WI38 (cell line): ENCODE measurements around the gene MFSD11.
"Not testable (repeated sequence)": the region's sequence is repeated elsewhere in the genome, so short reads cannot be mapped to it uniquely, and the experiment has no call there.

Source experiments
- H3K4me3 ChIP-seq: 2 replicates; pipeline ENCODE4 v1.5.1; 2011; ENCODE audit warnings: low read depth, mild to moderate bottlenecking, control low read depth, low read length
- TF ChIP-seq, protein P1 (sequence below): IDR thresholded peaks from 2 replicates; pipeline ENCODE4 v1.5.1; 2012; ENCODE audit warnings: low read depth, mild to moderate bottlenecking, control low read depth, low read length

MFSD11 gene

DNA sequence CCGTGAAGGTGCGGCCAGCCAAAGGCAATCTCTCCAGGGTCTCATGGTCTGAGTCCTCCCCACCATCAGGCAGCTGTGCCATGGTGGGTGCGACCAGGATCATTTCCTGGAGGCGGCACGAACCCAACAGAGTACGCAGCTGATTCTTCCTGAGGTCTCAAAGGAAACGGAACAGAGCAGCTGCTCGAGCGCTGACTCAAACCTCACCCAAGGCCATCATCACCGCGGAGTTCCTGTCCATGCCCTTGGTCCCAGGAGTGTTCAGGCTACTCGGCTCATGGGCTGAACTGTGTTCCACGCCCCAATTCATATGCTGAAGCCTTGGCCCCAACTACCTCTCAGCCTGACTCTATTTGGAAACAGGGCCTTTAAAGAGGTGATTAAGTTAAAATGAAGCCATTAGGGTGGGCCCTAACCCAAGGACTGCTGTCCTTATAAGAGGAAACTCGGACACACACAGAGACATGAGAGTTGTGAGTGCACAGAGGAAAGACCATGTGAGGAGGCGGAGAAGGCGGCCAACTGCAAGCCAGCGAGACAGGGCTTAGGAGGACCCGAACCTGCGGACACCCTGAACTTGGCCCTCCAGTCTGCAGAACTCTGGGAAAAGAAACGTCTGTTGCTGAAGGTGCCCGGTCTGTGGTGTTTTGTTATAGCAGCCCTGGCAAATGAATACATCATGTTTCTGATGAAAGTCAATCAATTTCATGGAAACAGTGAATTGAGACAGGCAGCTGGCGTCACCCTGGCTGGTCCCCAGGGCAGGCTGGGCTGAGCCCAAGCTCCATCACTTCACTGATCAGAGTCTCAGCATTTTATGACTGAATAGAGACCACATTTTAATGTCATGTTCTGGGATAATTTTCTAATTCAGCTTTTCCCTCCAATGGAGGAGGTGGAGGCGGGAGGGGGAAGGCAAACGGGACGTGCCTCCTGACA, 40.9 kb upstream of the MFSD11 start:
- TF ChIP-seq, protein P1, sequence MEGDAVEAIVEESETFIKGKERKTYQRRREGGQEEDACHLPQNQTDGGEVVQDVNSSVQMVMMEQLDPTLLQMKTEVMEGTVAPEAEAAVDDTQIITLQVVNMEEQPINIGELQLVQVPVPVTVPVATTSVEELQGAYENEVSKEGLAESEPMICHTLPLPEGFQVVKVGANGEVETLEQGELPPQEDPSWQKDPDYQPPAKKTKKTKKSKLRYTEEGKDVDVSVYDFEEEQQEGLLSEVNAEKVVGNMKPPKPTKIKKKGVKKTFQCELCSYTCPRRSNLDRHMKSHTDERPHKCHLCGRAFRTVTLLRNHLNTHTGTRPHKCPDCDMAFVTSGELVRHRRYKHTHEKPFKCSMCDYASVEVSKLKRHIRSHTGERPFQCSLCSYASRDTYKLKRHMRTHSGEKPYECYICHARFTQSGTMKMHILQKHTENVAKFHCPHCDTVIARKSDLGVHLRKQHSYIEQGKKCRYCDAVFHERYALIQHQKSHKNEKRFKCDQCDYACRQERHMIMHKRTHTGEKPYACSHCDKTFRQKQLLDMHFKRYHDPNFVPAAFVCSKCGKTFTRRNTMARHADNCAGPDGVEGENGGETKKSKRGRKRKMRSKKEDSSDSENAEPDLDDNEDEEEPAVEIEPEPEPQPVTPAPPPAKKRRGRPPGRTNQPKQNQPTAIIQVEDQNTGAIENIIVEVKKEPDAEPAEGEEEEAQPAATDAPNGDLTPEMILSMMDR: no peak
- no peak overlapping the region for H3K4me3 ChIP-seq

DNA sequence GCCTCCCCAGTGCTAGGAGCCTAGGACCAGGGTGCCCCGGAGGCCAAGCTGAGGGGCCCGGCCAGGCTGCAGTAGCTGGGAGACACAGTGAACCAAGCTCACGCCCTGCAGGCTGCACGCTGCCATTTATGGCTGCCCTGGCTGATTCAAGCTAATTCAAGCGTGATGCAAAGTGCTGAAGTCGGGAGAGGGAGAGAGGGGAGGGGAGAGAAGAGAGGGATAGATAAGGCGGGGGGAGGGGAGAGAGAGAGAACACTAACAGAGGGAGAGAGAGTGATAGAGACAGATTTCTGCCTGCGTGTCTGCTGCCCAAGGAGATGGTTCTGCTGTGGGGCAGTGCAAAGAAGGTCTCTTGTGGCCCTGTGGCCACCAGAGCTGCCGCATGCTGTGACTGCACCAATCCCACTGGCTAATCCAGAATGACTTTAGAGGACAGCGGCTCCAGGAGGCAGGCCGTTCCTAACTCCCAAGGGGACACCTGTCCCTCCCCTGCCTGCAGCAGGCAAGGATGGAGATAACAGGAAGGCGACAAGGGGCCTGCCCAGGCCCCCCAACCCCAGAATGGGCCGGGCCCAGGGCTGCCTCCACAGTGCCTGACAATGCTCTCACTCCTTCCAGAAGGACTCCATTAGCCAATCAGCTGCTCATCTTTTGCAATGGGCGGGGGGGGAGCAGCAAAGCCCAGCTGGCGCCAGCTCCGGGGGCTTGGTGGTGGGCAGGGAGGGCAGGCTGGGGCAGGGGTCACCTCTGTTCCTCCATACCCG, 40.0 kb upstream of the MFSD11 start:
- TF ChIP-seq, protein P1: no peak
- no peak overlapping the region for H3K4me3 ChIP-seq

DNA sequence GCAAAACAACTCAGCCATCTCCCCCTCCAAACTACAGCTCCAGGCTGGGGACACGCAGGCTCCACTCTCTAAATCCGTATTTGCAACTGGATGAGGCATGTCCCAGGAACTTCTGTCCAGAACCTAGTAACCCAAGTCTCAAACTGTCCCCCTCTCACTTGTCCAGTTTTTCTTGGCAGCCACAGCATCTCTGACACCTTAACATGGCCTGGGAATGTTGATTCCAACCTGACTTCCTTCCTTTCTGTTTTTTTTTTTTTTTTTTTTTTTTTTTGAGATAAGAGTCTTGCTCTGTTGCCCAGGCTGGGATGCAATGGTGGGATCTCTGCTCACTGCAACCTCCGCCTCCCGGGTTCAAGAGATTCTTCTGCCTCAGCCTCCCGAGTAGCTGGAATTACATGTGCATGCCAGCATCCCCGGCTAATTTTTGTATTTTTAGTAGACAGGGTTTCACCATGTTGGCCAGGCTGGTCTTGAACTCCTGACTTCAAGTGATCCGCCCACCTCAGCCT, 39.4 kb upstream of the MFSD11 start:
- not testable (repeated sequence) for H3K4me3 ChIP-seq

DNA sequence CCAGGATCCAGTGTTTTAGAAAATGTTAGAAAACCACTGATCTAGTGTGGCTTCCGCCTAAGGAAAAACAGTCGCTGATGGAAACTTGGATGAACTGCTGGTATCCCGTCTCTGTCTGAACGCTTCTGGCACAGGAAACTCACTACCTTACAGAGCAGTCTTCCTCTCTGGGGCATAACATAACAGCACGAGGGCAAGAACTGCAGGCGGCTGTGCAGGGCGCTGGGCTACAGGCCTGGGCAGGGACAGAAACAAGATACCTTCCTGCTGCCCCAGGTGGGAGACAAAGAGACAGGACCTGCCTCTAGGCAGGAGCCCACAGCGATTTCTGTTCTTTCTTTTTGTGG, 37.7 kb upstream of the MFSD11 start:
- TF ChIP-seq, protein P1: no peak
- peak overlapping the region; percentile 3; the same call in 1 of the 2 replicates for H3K4me3 ChIP-seq

DNA sequence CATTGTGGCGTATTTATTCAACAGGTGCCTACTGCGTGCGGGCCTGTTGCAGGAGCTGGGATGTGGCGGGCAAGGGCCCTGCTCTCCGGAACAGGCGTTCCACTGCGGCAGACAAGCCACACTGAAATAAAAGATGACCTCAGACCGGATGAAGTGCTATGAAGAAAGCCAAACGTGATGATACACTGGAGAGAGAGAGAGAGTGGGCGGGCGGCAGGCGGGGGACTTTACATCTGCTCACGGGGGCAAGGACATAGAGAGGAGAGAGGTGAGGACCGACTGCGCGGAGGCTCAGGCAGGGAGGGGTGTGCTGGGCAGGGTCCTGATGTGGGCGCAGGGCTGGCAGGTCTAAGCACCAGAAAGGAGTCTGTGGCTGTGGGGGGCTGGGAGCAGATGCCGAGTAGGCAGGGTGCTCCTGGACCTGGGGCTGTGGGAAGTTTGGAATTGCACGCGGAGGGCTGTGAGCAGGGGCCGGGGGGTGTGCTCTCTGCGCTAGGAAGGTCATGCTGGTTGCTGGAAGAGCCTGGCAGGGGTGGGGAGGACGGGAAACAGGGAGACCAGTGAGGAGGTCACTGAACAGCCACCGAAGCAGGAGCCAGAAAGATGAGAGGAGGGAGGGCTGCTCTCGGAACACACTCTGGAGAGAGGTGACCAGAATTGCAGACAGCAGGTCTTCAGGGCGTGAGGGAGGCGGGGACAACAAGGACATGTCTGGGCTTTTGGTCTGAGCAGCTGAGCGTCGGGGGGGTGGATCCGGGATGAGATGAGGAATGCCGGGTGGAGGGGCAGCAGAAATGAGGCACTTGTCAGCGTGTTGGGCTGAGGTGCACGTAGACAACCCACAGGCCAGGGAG, 37.1 kb upstream of the MFSD11 start:
- peak overlapping the region; percentile 38 for H3K4me3 ChIP-seq
- TF ChIP-seq, protein P1: no peak

DNA sequence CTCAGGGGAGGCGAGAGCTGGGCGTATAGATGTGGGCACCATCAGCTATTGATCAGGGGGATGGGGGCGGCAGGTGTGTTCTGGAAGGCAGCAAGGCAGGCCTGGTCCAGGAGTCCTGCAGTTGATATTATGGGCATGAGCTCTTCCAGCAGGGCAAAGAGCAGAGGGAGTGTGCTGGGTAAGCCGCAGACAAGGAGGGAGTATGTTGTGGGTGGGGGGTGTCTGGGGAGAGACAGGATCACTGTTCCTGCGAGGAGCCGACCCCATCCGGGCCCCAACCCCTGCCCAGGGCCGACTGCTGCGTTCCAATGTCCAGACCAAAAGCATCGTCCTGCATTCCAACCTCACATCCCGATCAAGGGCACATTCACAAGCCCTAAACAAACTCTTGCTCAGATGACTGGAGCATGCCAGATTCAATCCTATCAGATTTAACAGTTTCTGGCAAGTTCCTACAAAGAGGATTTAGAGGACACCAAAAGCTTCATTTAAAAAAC, 36.4 kb upstream of the MFSD11 start:
- H3K4me3 ChIP-seq: peak overlapping the region; percentile 18; the same call in 1 of the 2 replicates
- TF ChIP-seq, protein P1: no peak

DNA sequence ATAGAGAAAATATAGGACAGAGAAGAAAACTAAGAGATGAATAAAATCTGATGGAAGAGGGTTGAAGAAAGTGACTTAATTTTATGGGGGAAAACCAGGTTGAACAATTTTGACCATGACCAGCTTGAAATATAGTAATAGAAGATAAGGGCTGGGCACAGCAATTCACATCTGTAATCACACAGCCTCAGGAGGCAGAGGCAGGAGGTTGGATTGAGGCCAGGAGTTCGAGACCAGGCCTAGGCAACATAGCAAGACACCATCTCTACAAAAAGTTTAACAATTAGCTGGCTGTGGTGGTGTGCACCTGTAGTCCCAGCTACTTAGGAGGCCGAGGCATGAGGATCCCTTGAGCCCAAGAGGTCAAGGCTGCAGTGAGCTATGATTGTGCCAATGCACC, 35.8 kb upstream of the MFSD11 start:
- H3K4me3 ChIP-seq: no peak overlapping the region
- TF ChIP-seq, protein P1: no peak
